Heart left ventricle (tissue), 16 donors: ENCODE data around the gene FARP1. TPM values are rescaled to one million over a fixed set of nuclear protein-coding genes. Genes with fewer than 3 reads are reported as not detected.

Experiments used
- ATAC-seq, 4 donors: fragments of 200-7000 bp; cut with Tn5 transposase; one replicate each; pipeline ENCODE4 v1.9.1; 2020 to 2022; ENCODE audit warnings: moderate library complexity in 4 of 4, mild to moderate bottlenecking in 3 of 4, moderate number of reproducible peaks in 1 of 4
- DNase-seq, 5 donors: peaks; one replicate each; pipeline ENCODE4 v3.0.0-alpha.2; 2020
- H3K27ac ChIP-seq, 12 donors: fragments of 200-600 bp; sonication (generic) in 4 of 12; one replicate each; pipeline versions ENCODE4 v1.5.0 to v1.8.0; 2016 to 2022; ENCODE audit warnings: mild to moderate bottlenecking in 2 of 12
- H3K27me3 ChIP-seq, 9 donors: fragments of 200-600 bp; sonication (generic) in 2 of 9; one replicate each; pipeline versions ENCODE4 v1.5.1 to v1.8.0; 2016 to 2022; ENCODE audit warnings: mild to moderate bottlenecking in 3 of 9
- H3K36me3 ChIP-seq, 9 donors: fragments of 200-600 bp; sonication (generic) in 2 of 9; one replicate each; pipeline versions ENCODE4 v1.5.0 to v1.8.0; 2018 to 2022; ENCODE audit warnings: mild to moderate bottlenecking in 2 of 9
- H3K4me1 ChIP-seq, 12 donors: fragments of 200-600 bp; sonication (generic) in 4 of 12; one replicate each; pipeline versions ENCODE4 v1.5.0 to v1.8.0; 2016 to 2022; ENCODE audit warnings: mild to moderate bottlenecking in 3 of 12
- H3K4me3 ChIP-seq, 12 donors: fragments of 200-600 bp; sonication (generic) in 4 of 12; one replicate each; pipeline versions ENCODE4 v1.5.0 to v1.8.0; 2017 to 2022; ENCODE audit warnings: mild to moderate bottlenecking in 9 of 12, moderate library complexity in 4 of 12
- H3K9me3 ChIP-seq, 12 donors: fragments of 200-600 bp; sonication (generic) in 4 of 12; one replicate each; pipeline versions ENCODE4 v1.5.0 to v1.8.0; 2016 to 2022; ENCODE audit warnings: mild to moderate bottlenecking in 1 of 12
- POLR2A ChIP-seq, 2 donors: fragments of 450-650 bp; IDR thresholded peaks; one replicate each; pipeline ENCODE4 v1.6.1; 2017; ENCODE audit warnings: antibody characterized with exemption in 2 of 2, mild to moderate bottlenecking in 2 of 2, moderate library complexity in 2 of 2
- WGBS, 4 donors: extraction: QIAGEN DNeasy Blood & Tissue Kit in 2 of 4; methylation state at CpG; one replicate each; pipeline versions ENCODE4 v1.1.5 to v1.1.7; 2013 to 2018; 5-methylcytosine and 5-hydroxymethylcytosine counted together
- intact Hi-C, 10 donors: fragments of 100-400 bp; cut with DNase I; formaldehyde crosslinking; loops; one replicate each; pipeline versions ENCODE4 v1.11.1 to v1.14.2; 2022
- polyA plus RNA-seq, 2 donors: library from polyadenylated mRNA; stranded (reverse); fragments of 200-250 nt; gene quantifications; one replicate each; pipeline ENCODE4 v1.2.3, GENCODE V29; 2013
- total RNA-seq, 9 donors: library from RNA; depleted of rRNA in 2 of 9; stranded (reverse); fragments of >200 nt in 2 of 9; fragmentation: NEBNext Ultra II Directional in 3 of 9; extraction: Animal tissue kit (Norgen Biotek cat#: 25700) in 3 of 9; gene quantifications; one replicate each; pipeline versions ENCODE4 v1.1.0 to v1.2.4, GENCODE V29; 2016 to 2023
- TF ChIP-seq, protein P1 (sequence below), 12 donors: fragments of 200-600 bp; sonication (generic) in 4 of 12; IDR thresholded peaks; one replicate each; pipeline versions ENCODE4 v1.5.0 to v1.8.0; 2018 to 2022; ENCODE audit warnings: antibody characterized with exemption in 12 of 12, mild to moderate bottlenecking in 5 of 12
- donor health status: ischemic (EF 13 %, LVEDD 7.1; RV severe dilation, severe dysfunction).
- donor health status: healthy with polysubstance abuse.
- donor health status: DM: no; HTN: yes; CAD: no.
- donor health status: DM: no; HTN: no; CAD: no.
- donor health status: ischemic (EF 25% LVEDD 6.9; RV normal size, moderate dysfunction).
- donor health status: ischemic (EF 25% LVEDD 5.7; RV mildly dilated, moderate dysfunction).
- donor health status: healthy.
- donor health status: DM: yes; HTN: yes; CAD: no.
- donor health status: ischemic (EF 35%, LVEDD 5.7; RV mildly dilated, moderate dysfunction).
- donor health status: nonischemic (EF 11% LVEDD 7.7; RV severe dilation, severe dysfunction).
- donor health status: DM: yes; HTN: yes; CAD: no.
- donor health status: PGD.
- donor health status: ischemic (EF 29% LVEDD 5.4; RV normal size, mild dysfunction).
- donor health status: nonischemic (EF 23%, LVEDD 6.1; RV moderate dilation, normal function).

Gene FARP1
- total and polyA plus RNA-seq, 11 donors = 7.7 to 51.8 (median 22.3) TPM

DNA sequence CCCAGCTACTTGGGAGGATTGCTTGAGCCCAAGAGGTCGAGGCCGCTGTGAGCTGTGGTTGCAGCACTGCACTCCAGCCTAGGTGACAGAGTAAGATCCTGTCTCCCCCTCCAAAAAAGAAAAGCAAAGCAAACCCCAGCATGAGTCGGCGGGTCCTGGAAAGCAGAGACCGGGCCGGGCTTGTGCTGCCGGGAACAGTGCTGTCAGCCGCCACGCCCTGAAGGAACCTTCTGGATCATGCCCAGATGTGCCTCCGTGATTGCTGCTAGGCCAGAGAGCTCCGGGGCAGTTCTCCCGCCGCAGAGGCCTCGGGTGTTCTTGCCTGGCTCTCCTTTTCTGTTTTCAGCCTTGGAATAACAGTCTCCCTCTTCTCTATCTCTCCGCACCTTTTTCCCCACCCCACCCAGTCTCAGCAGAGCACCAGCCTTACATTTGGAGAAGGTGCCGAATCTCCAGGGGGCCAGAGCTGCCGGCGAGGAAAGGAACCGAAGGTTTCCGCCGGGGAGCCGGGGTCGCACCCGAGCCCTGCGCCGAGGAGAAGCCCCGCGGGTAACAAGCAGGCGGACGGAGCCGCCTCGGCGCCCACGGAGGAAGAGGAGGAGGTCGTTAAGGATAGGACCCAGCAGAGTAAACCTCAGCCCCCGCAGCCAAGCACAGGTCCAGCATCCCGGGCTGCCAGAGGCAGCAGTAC is 252.1 kb downstream of the FARP1 start:
- Histone ChIP-seq H3K27me3 (no peaks in the 10 kb centered on the region), H3K9me3 (no peaks in the 10 kb centered on the region), H3K4me3 (no peak overlapping the region), H3K4me1 (peaks cover 0 to 10% (median 0%) of the 10 kb centered on the region in 12 donors), H3K36me3 (peaks cover 0 to 42% (median 12%) of the 10 kb centered on the region in 9 donors), H3K27ac (no peak overlapping the region)
- WGBS, 4 donors = 94 to 96% (median 95%) methylated on average over 37 of the region's 37 CpGs
- ATAC-seq (no peak), DNase-seq (no peak)
- intact Hi-C loops = loop anchor here in 7 of 10 donors (5.0 to 10.0 kb wide), 4 partner anchors 250 to 370 kb away; partner anchors contain the start of gene FARP1 (in 7 of the 7)
- TF ChIP-seq, protein P1, sequence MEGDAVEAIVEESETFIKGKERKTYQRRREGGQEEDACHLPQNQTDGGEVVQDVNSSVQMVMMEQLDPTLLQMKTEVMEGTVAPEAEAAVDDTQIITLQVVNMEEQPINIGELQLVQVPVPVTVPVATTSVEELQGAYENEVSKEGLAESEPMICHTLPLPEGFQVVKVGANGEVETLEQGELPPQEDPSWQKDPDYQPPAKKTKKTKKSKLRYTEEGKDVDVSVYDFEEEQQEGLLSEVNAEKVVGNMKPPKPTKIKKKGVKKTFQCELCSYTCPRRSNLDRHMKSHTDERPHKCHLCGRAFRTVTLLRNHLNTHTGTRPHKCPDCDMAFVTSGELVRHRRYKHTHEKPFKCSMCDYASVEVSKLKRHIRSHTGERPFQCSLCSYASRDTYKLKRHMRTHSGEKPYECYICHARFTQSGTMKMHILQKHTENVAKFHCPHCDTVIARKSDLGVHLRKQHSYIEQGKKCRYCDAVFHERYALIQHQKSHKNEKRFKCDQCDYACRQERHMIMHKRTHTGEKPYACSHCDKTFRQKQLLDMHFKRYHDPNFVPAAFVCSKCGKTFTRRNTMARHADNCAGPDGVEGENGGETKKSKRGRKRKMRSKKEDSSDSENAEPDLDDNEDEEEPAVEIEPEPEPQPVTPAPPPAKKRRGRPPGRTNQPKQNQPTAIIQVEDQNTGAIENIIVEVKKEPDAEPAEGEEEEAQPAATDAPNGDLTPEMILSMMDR (IDR thresholded peaks at IDR 0.05) = no peak
- no peak for TF ChIP-seq POLR2A (IDR thresholded peaks at IDR 0.05)

DNA sequence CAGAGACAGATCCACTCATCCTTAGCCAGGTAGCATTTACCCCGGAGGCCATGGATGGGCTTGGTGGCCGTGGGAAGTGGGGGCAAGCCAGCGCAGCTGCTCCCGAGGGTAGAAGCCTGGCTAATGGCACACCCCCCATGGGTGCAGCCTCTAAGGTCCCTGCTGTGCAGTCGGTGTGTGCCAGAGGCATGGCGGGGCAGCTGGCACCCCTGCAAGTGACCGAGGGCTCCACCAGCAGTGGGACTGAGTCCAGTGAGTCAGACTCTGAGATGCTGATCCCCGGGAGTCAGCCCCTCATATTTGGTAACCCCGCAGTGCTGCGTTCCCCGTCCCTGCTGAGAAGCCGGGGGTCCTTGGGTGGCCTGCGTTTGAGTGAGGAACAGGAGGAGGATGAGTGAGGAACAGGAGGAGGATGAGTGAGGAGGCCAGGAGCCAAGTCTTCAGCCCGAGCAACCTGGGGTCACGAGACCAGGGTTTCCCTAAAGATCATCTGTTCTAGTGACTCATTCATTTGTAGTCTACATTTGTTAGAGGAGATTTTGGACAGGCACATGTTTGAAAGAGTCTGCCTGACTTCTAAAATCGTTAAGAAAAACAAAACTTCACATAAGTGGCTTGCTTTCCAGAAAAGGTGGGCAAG is 253.3 kb downstream of the FARP1 start:
- Histone ChIP-seq H3K9me3 (no peaks in the 10 kb centered on the region), H3K36me3 (peaks cover 0 to 47% (median 12%) of the 10 kb centered on the region in 9 donors), H3K27me3 (no peaks in the 10 kb centered on the region), H3K4me3 (no peak overlapping the region), H3K4me1 (peaks cover 0 to 4% (median 0%) of the 10 kb centered on the region in 12 donors), H3K27ac (no peak overlapping the region)
- DNase-seq = no peak
- peak in 1 of 4 donors; percentile 10 for ATAC-seq
- WGBS, 4 donors = 91 to 94% (median 92%) methylated on average over 13 to 16 of the region's 16 CpGs
- TF ChIP-seq POLR2A (IDR thresholded peaks at IDR 0.05) = no peak
- TF ChIP-seq, protein P1 (IDR thresholded peaks at IDR 0.05) = no peak
- intact Hi-C loops = loop anchor here in 6 of 10 donors (5.0 to 10.0 kb wide), 4 partner anchors 251 to 371 kb away; partner anchors contain the start of gene FARP1 (in 5 of the 6)

DNA sequence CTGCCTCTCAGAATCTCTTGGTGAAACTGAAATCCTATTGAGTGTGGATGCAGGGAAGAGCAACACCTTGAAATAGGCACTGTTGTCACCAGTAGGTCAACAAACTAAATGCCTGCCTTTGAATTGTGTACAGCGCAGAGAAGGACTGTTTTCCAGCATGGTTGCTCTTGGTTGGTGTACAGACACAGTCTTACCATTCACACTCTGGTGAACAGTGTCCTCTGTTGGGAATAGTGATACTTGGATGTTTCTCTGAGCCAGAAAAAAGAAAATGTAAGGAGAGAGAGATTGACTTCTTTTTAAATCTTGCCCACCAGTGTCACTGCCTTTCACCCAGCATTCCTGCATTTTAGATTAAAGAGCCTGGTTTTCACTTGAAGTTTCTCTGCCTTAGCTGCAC is 254.3 kb downstream of the FARP1 start:
- TF ChIP-seq, protein P1 (IDR thresholded peaks at IDR 0.05) = peak in 9 of 12 donors; percentile 18 to 55 (median 42)
- no peak for TF ChIP-seq POLR2A (IDR thresholded peaks at IDR 0.05)
- intact Hi-C loops = loop anchor here in 6 of 10 donors (5.0 to 10.0 kb wide), 4 partner anchors 252 to 372 kb away; partner anchors contain the start of gene FARP1 (in 5 of the 6)
- no peaks in the 10 kb centered on the region for H3K27me3 ChIP-seq
- no peak overlapping the region for H3K4me3 ChIP-seq
- 88 to 93% (median 91%) methylated on average over 1 of the region's 1 CpG for WGBS, 4 donors
- no peaks in the 10 kb centered on the region for H3K9me3 ChIP-seq
- ATAC-seq (peak in 2 of 4 donors; percentile 55 to 64), DNase-seq (no peak)
- no peak overlapping the region for H3K27ac ChIP-seq
- H3K4me1 ChIP-seq = peaks cover 0 to 4% (median 0%) of the 10 kb centered on the region in 12 donors
- H3K36me3 ChIP-seq = peaks cover 0 to 47% (median 12%) of the 10 kb centered on the region in 9 donors

DNA sequence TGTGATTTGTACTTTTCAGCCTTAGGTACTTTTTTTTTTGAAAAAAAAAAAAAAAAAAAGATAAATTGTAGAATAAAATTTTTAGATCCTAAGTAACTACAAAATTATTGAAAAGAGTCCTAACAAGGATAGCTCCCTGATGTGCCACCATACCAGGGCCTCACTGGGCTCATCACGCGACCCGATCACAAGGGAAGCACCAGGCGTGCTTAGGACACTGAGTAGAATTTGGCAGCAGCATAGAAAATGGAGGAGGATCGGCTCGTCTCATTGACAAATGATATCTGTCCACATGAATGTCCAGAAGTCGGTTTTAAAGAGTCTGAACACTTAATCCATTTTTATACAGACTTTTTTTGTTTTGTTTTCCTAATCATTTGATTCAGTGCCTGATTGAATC is 255.0 kb downstream of the FARP1 start:
- intact Hi-C loops = loop anchor here in 6 of 10 donors (5.0 to 10.0 kb wide), 4 partner anchors 253 to 373 kb away; partner anchors contain the start of gene FARP1 (in 5 of the 6)

More for the DNA sequence above, 255.0 kb downstream of the FARP1 start:
- H3K27ac ChIP-seq = no peak overlapping the region
- WGBS, 4 donors = 91 to 94% (median 92%) methylated on average over 7 of the region's 7 CpGs
- TF ChIP-seq POLR2A (IDR thresholded peaks at IDR 0.05) = no peak
- TF ChIP-seq, protein P1 (IDR thresholded peaks at IDR 0.05) = no peak
- H3K4me1 ChIP-seq = peaks cover 0 to 4% (median 0%) of the 10 kb centered on the region in 12 donors
- no peak for DNase-seq
- H3K36me3 ChIP-seq = peaks cover 0 to 47% (median 12%) of the 10 kb centered on the region in 9 donors
- ATAC-seq = no peak
- H3K27me3 ChIP-seq = no peaks in the 10 kb centered on the region
- no peaks in the 10 kb centered on the region for H3K9me3 ChIP-seq
- H3K4me3 ChIP-seq = no peak overlapping the region
